ENCODE results near the gene NRAP. TPM values are rescaled to one million over a fixed set of nuclear protein-coding genes. Genes with fewer than 3 reads are reported as not detected.

The NRAP gene
- polyA plus RNA-seq, 1 donor = 31.5 TPM

DNA sequence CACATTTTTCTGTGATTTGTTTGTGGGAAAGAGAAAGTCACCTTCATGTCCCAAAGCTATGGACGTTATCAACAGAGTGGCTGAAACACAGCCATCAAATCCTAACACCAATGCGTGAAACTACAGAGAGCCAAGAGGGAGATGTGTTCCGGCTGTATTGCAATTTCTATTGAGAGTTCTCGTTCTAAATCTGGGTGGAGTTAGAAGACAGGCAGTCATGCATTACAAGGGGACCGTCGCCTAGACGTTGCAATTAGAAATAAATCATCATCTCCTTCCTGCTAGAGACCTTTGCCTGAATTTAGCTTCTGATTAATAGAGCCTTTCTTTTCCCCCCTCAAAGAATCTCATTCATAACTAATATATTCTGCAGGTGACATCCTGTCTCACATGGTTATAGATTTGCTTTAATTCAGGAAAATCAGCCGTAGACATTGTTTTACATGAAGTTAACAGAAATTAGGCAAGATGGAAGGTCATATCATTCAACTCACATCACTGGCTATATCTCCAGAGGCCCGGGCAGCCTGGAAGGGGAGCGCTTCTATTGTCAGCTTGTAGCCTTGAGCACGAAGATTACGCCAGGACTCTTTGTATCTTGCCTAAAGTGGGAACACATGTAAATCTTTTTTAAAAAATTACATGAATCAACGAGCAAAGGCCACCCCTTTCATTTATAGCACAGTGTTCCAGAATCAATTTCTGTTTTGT, 58.4 kb downstream of the NRAP start:
- no peak for DNase-seq (ENCODE audit: low read depth)

GRCh38 chr10:113604572-113604971, 59.3 kb downstream of the NRAP start:
- no peak for DNase-seq (ENCODE audit: low read depth)

DNA sequence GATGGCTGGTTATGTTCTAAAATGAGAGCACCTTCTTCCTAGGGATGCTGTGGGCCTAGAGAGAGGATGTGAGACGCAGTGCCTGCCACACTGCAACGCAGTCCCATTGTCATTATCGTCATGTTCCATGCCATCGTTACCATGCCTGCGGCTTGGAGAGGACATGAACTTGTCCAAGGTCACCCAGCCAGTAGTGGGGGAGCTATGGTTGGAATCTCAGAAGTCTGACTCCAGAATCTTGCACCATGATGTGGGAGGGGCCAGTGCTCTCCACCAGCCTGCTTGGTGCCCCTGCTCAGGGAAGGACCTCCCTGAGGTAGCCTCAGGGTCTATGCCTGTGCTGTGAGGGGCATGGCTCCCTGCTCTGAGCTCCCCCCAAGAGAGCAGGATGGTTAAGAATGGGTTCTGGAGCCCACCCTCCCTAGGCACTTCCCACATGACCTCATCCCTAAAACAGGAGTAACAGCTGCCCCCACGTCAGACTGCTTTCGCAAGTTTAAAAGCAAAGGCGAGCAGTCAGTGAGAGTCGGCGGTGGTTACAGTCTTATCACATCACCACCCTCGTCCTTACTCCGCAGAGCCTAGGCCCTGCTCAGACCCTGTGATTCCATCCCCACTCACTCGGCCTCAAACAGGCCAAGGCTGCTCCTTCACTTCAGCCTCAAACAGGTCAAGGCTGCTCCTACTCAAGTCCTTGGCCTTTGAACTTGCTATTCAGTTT, 60.6 kb downstream of the NRAP start:
- no peak for DNase-seq (ENCODE audit: low read depth)

GRCh38 chr10:113600569-113600968, 63.3 kb downstream of the NRAP start:
- no peak for DNase-seq (ENCODE audit: low read depth)

DNA sequence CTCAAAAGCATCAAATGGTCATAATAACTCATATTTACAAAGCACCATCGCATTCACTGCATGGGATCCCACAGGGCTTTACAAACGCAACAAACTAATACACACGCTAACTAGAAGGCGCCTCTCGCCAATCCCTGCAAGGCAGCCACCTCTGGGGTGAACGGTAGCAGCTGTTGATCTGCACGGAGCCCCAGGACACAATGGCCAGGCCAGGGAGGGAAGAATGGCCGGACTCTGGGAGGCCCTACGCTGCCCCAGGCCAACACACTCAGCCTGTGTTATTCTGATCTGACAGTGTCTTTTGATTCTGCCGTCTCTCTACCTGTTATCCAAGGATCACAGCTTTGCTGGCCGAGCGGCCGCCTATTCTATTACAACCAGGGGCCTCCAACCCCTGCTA, 69.2 kb downstream of the NRAP start:
- no peak for DNase-seq (ENCODE audit: low read depth)

DNA sequence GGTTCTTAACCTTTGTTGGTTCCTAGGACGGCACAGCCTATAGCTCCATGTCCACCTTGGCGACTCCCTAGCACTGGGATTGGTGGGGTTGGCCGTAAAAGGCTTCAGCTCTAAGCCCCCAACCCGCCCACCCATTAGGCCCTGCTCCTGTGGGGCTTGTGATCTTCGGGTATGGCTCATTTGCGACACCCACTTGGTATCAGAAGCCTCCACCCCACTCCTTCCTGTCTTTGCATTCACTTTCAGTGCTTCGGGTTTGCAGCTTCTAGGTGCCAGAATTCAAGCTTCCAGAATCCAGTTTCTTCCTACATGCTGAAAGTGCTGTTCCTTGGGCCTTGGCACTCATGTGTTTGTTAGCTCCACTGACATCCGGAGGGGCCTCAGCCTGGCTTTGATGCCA, 71.5 kb downstream of the NRAP start:
- no peak for DNase-seq (ENCODE audit: low read depth)

- DNase-seq (ENCODE audit: low read depth) = no peak
Observed at GRCh38 chr10:113590581-113590980, 73.3 kb downstream of the NRAP start.

DNA sequence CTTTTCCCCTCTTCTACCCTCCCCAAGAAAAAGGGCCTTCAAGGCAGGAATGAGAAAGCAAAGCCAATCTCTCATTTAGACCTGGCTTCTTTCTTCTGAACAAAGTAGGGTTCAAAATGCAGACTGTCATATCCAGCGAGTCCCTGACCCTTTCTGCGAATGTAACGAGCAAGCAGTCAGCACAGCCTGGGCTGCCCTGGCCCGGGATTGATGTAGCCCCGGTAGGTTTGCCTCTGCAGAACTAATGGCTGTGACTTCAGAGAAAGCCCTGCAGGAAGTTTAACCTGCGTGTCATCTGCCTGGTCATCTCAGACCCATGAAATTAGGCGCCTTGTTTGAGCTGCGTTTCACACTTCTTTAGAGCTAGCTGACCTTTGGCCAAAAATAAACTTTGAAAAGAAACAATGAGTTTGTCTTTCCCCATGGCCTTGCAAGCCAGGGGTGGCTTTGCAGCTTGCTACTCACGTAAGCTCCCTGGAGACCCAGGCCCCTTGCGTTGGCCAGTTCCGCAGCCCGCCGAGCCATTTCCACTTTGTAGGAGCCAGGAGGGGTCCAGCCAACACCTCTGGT, 74.6 kb downstream of the NRAP start:
- no peak for DNase-seq (ENCODE audit: low read depth)

DNA sequence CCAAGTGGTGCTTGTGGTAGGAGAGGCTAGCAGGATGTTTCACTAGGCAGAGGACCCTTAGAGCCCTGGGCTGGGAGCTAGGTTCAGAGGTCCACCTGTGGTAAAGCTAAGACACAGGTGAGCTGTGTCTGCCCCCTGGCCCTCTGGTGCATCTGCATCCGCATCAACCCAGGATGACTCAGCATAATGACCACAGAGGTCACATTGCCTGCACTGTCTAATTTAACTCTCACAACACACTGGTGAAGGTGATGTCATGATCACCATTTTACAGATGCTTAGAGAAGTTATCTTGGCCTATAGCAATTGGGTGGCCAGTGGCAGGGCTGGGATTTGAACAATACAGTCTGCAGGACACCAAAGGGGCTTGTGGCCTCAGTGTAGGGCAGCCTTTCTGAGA, 77.9 kb downstream of the NRAP start:
- DNase-seq (ENCODE audit: low read depth) = no peak

DNA sequence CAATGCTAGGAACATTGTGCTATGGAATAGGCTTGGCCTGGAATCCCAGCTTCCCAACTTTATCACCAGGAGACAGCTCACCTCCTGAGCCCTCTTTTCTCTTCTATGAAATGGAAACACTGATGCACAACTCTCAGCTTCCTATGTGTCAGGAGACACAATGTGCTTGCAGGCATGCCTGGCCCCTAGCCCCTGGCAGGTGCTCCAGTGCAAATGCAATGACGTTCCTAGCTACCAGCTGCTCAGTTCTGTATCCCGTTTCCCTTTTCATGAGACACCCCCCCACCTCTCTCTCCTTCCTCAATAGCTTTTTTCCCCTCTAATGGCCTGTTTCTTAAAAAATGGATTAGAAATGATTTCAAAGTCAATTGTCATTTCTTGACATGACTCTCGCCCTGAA, 80.3 kb downstream of the NRAP start:
- DNase-seq (ENCODE audit: low read depth) = no peak

DNA sequence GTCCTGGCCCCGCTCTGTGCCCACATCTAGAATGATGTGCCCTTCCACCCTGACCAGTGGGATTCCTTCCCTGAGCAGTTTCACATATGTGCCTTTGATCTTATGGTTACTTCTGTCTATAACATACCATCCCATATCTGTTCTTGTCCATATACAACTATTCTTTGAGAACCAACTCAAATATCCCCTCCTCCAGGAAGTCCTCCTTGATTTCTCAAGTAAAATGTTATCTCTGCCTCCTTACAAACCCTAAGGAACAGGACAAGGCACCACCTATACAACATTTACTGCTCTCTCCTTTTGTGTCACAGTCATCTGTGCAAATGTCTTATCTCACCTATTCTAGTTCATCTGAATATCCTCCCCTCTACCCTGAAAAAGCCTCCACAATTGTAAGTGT, 82.7 kb downstream of the NRAP start:
- no peak for DNase-seq (ENCODE audit: low read depth)

GRCh38 chr10:113578773-113579172, 85.1 kb downstream of the NRAP start:
- no peak for DNase-seq (ENCODE audit: low read depth)

GRCh38 chr10:113576852-113577251, 87.0 kb downstream of the NRAP start:
- no peak for DNase-seq (ENCODE audit: low read depth)

- no peak for DNase-seq (ENCODE audit: low read depth)
Observed at GRCh38 chr10:113573368-113573767, 90.5 kb downstream of the NRAP start.

- no peak for DNase-seq (ENCODE audit: low read depth)
Observed at GRCh38 chr10:113572520-113573290, 91.1 kb downstream of the NRAP start.

DNA sequence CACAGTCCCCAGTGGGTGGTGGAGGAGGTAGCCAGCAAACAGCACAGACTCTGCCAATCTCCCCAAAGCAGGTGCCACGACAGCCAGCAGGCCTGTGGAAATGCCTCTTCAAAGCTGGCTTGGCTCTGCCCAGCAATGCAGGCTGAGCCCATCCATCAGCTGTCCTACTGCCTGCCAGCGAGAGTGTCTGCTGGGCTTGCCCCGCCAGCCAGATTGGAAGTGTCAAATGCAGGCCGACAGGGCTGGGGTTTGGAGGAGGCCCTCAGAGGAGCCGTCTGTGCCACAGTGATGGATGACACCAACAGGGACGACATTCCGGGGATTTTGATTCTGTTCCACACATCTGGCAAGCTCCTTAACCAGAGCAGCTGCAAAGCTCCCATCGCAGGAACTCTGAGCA, 94.3 kb downstream of the NRAP start:
- DNase-seq (ENCODE audit: low read depth) = no peak

DNA sequence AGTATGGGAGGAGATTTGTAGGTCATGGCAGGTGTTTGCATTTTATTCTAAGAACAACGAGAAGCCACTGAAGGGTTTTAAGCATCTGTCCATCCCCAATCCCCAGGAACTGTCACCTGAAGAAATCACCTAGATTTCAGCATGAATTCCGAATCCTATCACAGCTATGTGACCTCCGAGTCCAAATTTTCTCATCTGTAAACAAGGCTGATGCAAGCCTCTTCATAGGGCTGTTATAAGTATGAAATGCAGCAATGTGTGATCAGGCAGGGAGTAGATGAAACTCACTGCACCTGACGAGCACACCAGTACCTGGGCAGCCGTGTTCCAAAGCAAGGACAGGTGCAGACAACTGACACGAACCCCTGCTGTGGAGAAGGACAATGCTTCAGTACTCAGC, 97.0 kb downstream of the NRAP start:
- no peak for DNase-seq (ENCODE audit: low read depth)

DNA sequence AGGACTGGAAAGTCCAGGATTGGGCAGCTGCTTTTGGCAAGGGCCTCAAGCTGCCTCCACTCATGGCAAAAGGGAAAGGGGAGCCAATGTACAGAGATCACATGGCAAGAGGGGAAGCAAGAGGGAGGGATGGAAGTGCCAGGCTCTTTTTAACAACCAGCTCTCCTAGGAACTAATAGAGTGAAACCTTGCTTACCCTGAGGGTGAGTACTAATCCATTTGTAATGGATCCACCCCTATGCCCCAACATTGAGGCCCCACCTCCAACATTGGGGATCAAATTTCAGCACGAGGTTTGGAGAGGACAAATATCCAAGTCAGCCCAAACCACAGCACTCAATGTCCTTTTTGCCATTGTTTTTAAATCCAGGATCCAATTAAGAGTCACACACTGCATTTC, 98.5 kb downstream of the NRAP start:
- no peak for DNase-seq (ENCODE audit: low read depth)

DNA sequence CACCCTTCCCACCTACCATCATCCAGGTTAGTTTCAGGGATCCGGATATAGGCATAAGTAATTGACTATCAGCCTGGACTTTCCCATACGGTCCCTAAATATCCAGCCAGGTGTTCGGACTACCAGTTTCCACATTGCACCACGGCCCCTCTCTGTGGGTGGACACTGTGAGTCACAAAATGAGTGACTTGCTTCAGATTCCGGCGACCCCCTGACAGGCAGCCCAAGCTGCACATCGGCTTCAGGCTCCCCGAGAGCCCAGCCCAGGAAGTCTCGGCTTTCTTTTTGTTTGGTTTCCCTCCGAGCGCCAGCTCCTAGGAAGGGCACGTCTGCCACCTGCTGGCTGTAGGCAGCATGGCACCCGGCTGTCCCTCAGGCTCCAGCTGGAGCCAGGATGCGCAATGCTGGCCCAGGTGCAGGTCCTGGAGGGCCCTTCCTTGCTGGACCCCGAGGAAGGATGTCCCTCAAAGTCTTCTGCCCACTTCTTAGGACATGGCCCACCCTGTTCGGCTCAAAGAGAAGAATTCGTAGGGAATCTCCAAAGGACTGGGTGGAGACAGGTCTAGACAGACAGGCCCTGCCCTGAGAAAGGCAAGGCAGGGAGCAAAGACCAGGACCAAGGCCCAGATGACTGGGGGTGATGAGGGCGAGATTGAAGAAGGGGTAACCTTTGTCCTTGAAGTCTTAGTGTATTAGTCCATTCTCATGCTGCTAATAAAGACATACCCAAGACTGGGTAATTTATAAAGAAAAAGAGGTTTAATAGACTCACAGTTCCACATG, 100.3 kb downstream of the NRAP start:
- peak; percentile 49 for DNase-seq (ENCODE audit: low read depth)

- no peak for DNase-seq (ENCODE audit: low read depth)
Observed at GRCh38 chr10:113562704-113563103, 101.1 kb downstream of the NRAP start.

DNA sequence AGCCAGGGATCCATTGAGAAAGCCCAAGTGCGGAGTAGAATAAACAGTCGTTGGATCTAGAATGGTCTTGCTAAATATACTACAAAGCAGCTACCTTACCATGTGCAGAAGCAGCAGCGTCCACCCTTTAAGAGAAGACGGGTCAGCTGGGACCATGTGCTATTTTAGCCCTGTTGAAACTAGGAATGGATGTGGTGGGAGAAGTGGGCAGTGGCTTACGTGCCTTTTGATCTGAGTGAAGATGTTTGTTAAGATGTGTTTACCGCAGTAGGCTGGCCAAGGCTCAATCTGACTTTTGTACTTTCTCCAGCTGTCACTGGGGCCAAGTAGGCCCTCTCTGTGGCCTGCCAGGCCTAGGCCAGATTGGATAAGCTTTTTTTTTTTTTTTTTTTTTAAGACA, 101.8 kb downstream of the NRAP start:
- DNase-seq (ENCODE audit: low read depth) = no peak

- no peak for DNase-seq (ENCODE audit: low read depth)
Observed at GRCh38 chr10:113561214-113561613, 102.6 kb downstream of the NRAP start.

Data from forelimb muscle (tissue), 1 donor.